Choroid plexus epithelial cell (primary cell): ENCODE data around the gene GARRE1.

Source experiments
- DNase-seq: peaks from one replicate; pipeline ENCODE4 v3.0.0-alpha.2; 2010; ENCODE audit warnings: low read depth
- H3K4me3 ChIP-seq: 2 replicates; pipeline ENCODE4 v1.5.1; 2011; ENCODE audit warnings: low read depth, mild to moderate bottlenecking, control low read depth, low read length, moderate library complexity
- TF ChIP-seq, protein P1 (sequence below): conservative IDR thresholded peaks from 2 replicates; pipeline ENCODE4 v1.5.1; 2011; ENCODE audit warnings: low read depth, mild to moderate bottlenecking, control low read depth, inconsistent platforms, low read length, moderate library complexity

The GARRE1 gene

DNA sequence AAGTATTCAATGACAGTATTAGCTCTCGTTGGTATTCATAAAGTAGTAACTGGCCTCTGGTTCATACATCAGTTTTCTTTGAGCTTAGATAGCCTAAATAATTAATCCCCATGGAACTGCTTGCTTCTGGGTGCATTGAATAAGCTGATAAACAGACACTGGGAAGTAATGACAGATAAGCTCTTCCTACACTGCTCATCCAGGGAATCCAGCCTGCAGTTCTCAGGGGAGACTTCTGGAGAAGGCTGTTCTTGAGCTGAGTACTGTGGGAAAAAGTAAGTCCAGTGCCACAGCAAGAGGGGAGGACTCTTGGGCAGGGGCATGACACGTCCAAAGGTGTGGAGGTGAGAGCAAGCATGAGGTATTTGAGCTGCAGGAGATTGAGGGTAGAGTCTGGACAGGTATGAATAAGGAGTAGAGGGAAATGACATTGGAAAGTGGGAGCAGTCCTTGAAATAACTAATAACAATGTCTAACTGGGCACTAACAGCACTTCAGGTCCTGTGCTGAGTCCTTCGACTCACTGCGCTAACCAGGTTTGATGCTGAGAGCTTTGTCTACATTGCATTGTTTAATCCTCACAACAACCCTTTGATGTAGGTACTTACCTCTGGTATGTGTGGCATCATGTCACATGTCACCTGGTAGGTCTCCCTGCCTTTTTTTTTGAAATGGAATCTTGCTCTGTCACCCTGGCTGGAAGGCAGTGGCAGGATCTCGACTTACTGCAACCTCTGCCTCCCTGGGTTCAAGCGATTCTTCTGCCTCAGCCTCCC, 7.2 kb downstream of the GARRE1 start:
- no peak overlapping the region for H3K4me3 ChIP-seq
- TF ChIP-seq, protein P1, sequence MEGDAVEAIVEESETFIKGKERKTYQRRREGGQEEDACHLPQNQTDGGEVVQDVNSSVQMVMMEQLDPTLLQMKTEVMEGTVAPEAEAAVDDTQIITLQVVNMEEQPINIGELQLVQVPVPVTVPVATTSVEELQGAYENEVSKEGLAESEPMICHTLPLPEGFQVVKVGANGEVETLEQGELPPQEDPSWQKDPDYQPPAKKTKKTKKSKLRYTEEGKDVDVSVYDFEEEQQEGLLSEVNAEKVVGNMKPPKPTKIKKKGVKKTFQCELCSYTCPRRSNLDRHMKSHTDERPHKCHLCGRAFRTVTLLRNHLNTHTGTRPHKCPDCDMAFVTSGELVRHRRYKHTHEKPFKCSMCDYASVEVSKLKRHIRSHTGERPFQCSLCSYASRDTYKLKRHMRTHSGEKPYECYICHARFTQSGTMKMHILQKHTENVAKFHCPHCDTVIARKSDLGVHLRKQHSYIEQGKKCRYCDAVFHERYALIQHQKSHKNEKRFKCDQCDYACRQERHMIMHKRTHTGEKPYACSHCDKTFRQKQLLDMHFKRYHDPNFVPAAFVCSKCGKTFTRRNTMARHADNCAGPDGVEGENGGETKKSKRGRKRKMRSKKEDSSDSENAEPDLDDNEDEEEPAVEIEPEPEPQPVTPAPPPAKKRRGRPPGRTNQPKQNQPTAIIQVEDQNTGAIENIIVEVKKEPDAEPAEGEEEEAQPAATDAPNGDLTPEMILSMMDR, result no peak
- no peak for DNase-seq

DNA sequence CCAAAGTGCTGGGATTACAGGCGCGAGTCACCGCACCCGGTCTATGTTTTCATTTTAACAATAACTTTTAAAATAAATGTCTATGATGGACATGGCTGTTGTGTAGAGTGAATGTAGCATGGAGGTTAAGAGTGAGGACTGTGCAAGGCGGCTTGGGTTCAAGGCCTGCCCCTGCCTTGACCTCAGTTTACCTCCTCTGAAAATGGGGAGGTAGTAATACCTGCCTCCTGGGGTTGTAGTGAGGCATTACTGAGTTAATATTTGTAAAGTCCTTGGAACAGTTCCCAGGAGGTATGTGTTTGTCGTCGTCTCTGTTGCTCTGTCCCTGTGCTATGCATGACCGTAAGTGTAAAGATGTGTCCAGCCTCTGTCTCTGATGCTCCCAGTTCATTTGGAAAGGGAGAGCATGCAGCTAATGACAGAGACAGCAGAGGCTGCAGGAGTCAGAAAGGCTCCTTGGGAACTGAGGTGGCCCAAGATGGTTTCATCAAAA, 9.4 kb downstream of the GARRE1 start:
- DNase-seq, result no peak
- TF ChIP-seq, protein P1, result no peak
- H3K4me3 ChIP-seq, result no peak overlapping the region

DNA sequence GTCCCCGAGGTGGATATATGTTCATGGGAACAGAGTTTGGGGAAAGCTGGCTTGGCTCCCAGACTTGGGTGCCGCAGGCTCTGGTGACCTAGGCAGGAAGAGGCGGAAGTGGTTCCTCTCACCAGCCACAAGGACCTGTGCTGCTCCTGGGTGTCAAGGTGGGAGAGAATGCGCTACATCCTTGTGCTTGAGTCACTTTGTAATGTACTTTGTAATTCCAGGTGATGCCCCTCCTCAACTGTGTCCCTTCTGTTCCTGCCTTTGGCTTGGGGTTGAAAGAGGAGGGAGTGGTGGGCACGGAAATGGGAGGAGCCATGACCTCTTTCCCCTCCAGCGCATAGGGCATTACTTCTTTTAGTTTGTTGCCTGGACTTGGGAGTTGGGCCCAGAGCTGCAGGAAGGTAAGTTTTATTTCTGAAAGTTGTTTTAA, 10.9 kb downstream of the GARRE1 start:
- no peak for DNase-seq
- H3K4me3 ChIP-seq, result no peak overlapping the region
- TF ChIP-seq, protein P1, result no peak

DNA sequence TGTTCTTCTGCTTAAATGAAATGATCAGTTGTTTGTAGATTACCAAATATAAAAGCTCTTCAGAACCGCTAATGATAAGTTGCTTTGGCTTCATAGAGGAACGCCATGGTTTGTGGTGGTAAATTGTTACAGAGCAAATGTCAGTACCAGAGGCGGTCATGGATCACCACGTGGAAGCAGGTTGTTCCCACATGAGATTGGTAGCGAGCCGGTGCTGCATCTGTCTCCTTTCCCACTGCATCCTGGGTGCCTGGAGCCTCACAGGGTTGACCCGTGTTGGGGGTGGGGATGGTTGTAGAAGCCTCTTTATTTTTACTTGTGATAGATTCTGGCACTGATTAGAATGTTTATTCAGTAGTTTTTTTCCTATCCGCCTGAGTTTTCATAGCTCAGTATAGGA, 14.7 kb downstream of the GARRE1 start:
- TF ChIP-seq, protein P1, result no peak
- DNase-seq, result no peak
- H3K4me3 ChIP-seq, result no peak overlapping the region

DNA sequence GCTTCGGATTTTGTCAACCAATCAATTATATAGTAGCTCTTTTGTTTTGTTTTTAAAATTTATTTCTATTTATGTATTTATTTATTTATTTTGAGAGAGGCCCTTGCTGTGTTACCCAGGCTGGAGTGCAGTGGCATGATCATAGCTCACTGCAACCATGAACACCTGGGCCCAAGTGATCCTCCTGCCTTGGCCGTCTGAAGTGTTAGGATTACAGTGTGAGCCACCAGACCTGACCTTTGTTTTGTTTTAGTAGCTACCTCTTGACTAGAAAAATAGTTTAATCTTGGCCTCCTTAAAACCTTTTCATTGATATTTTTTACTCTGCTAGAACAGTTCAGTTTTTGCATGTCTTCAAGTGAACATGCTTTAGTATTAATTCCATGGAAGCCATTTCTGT, 15.1 kb downstream of the GARRE1 start:
- no peak for DNase-seq
- TF ChIP-seq, protein P1, result no peak
- no peak overlapping the region for H3K4me3 ChIP-seq

DNA sequence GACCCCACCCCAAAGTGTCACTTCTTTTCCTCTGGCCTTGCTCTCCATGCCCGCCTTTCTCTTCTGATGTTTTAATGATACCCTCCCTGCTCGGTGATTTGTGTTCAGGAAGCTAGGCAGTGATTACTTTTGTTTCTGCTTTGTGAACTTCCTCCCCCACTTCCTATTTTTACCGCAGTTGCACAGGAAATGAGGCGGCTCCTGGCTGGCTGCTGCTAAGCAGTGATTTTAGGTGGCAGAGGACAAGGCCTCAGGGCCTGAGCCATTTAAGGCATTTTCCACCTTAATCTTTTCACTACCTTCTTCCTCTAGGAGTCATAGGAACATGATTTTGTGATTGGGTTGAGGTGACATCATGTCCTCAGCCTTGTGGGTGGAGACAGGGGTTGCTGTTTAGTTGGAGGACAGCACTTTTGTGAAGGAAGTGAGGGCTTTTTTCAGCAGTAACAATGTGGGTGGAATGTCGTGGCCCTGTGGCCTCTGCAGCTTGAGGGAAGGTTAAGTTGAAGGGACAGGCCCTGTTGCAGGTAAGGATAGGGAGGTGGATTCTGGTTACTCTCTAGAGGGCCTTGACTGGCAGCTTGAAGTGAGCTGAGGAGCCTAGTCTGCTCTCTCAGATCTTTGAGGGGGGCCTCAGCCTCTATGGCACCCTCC, 15.7 kb downstream of the GARRE1 start:
- H3K4me3 ChIP-seq, result no peak overlapping the region
- TF ChIP-seq, protein P1, result no peak
- DNase-seq, result peak; percentile 70
